AG04450 (cell line): ENCODE measurements around the gene TLE4. TPM values are rescaled to one million over a fixed set of nuclear protein-coding genes. Genes with fewer than 3 reads are reported as not detected.

Source experiments
- CTCF ChIA-PET: fragments of 300-600, 350-600 bp; formaldehyde crosslinking; extraction: SDS; loops from one replicate; lab custom pipeline; 2022; ENCODE audit warnings: antibody characterized with exemption, inconsistent platforms; lab: Charles Lee
- POLR2A ChIA-PET: fragments of 350-600 bp; formaldehyde crosslinking; extraction: SDS; loops from one replicate; lab custom pipeline; 2021; ENCODE audit warnings: antibody characterized with exemption, inconsistent platforms; lab: Yijun Ruan, JAX
- DNase-seq: peaks from one replicate; pipeline ENCODE4 v3.0.0-alpha.2; 2011; ENCODE audit warnings: low read depth, low spot score
- H3K27ac ChIP-seq: one replicate; pipeline ENCODE4 v1.5.1; 2012; ENCODE audit warnings: low read depth, low read length, control low read depth
- H3K27me3 ChIP-seq: one replicate; pipeline ENCODE4 v1.6.0; 2012; ENCODE audit warnings: low read length; ENCODE audit not compliant: control insufficient read depth, insufficient read depth
- H3K4me3 ChIP-seq: 2 replicates; pipeline ENCODE4 v1.5.1; 2011; ENCODE audit warnings: mild to moderate bottlenecking, low read depth, low read length, control low read depth
- H3K9me3 ChIP-seq: 2 replicates; pipeline ENCODE4 v1.5.1; 2012; ENCODE audit warnings: low read length; ENCODE audit not compliant: control insufficient read depth, insufficient read depth
- polyA plus RNA-seq: library from polyadenylated mRNA; depleted of rRNA; stranded (reverse); fragments of >200 nt; gene quantifications from 2 replicates; pipeline ENCODE4 v1.2.3, GENCODE V29; 2011
- TF ChIP-seq, protein P1 (sequence below): IDR thresholded peaks from 2 replicates; pipeline ENCODE4 v1.5.1; 2011; ENCODE audit warnings: low read depth, low read length, control low read depth, inconsistent platforms

The TLE4 gene
- polyA plus RNA-seq, 1 experiment = 53.4 TPM

DNA sequence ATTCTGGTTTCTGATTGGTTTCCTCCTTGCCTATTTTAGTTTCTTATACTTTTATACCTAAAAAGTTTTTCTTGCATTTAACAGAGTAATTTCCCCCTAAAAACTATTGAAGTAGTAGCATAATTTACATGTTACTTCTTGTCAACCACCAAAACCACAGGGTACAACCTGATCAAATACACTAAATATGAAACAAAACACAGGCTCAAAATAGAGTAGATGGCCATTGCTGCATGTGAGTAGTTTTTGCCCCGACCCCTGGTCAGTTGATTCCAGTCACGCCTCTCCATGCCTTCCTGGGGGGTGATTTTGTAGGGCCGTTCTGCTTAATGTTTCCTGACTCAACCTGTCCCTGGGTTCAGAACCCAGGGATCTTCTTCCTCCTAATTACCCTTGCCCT lies 101.8 kb downstream of the TLE4 start:
- Histone ChIP-seq H3K27me3 (no peaks in the 10 kb centered on the region), H3K9me3 (no peaks in the 10 kb centered on the region), H3K27ac (no peak overlapping the region), H3K4me3 (no peak overlapping the region)
- TF ChIP-seq, protein P1, sequence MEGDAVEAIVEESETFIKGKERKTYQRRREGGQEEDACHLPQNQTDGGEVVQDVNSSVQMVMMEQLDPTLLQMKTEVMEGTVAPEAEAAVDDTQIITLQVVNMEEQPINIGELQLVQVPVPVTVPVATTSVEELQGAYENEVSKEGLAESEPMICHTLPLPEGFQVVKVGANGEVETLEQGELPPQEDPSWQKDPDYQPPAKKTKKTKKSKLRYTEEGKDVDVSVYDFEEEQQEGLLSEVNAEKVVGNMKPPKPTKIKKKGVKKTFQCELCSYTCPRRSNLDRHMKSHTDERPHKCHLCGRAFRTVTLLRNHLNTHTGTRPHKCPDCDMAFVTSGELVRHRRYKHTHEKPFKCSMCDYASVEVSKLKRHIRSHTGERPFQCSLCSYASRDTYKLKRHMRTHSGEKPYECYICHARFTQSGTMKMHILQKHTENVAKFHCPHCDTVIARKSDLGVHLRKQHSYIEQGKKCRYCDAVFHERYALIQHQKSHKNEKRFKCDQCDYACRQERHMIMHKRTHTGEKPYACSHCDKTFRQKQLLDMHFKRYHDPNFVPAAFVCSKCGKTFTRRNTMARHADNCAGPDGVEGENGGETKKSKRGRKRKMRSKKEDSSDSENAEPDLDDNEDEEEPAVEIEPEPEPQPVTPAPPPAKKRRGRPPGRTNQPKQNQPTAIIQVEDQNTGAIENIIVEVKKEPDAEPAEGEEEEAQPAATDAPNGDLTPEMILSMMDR = no peak
- ChIA-PET CTCF (no interaction called here), POLR2A (no interaction called here)
- no peak for DNase-seq

DNA sequence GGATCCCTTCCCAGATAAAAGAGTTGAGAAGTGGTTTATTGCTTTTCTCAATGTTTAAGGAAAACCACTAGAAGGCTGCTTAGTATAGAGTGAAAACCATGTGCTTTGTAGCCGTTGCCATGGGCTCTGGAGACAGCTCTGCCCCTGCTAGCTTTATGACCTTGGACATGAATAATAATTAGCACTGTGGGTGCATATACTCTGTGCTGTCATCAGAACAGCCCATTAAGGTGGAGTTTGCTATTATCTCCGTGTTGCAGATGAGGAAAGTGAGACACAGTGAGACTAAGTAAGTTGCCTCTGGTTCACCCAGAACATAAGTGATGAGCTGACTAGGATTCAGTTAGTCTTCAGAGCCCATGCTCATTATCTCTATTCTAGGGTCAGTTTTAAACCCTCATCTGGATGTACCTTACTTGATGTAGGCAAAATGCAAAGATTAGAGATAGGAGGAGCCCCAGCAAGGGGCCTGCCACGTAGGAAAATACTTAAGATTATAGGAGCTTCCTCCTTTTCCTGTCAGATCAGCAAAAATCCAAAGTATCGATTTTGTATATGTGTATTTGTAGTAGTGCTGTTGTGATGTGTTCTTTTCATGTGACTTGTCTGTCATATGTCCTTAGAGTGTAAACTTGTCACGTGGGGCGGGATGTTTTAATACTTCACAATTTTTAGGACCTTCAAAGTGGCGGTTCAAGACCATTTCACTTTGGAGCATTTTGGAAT lies 102.5 kb downstream of the TLE4 start:
- Histone ChIP-seq H3K27me3 (no peaks in the 10 kb centered on the region), H3K27ac (no peak overlapping the region), H3K9me3 (no peaks in the 10 kb centered on the region), H3K4me3 (no peak overlapping the region)
- POLR2A ChIA-PET = interaction anchor here (0.6 kb wide), 1 partner anchor 453 kb away, joined by 3 read pairs; no protein-coding TSS in a partner anchor
- TF ChIP-seq, protein P1 = no peak
- DNase-seq = no peak
- CTCF ChIA-PET = no interaction called here

DNA sequence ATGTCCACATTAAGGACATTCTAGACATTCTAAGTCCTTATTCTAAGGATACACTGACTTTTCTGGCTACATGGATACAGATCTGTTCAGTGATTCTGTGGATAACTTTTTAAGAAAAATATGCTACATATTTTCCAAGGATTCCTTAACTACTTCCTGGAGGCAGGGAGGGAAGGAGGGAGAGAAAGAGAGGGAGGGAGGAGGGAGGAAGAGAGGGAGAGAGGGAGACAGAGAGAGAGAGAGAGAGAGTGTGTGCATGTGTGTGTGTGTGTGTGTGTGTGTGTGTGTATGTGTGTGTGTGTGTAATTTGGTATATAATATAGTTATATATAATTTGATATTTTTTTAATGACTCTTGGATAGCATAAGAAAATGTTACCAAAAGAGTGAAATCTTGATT lies 109.8 kb downstream of the TLE4 start:
- TF ChIP-seq, protein P1 = no peak
- POLR2A ChIA-PET = no interaction called here
- CTCF ChIA-PET = no interaction called here

DNA sequence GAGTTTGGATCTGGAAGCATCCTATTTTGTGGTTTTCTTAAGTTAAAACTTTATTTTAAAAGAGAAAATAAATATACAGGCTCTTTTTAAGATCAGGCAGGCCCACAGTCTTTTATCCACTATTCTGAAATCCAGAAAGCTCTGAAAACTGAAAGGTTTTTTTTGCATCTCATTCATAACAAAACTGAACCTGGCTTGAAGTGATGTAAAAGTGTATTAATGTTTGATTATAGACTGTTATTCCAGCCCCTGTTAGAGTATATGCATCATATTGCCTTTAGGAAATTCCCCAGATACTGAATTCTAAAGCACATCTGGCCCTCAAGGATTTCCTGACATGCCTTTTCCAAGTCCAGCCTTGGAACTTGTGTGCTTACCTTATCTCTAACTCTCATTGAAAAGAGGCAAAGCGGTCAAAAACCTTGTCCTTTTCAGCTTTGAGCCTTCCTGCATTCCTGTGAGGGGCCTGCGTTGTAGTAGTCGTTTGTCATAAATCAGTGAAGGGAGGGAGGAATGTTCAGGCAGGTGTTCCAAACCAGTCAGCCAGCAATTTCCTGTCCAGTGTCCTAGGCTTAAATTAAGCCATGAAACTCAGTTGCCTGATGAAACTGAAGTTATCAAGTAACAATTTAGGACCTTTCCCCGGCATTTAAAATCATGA lies 110.4 kb downstream of the TLE4 start:
- CTCF ChIA-PET = no interaction called here
- Histone ChIP-seq H3K9me3 (no peaks in the 10 kb centered on the region), H3K27ac (peak overlapping the region; percentile 43), H3K4me3 (no peak overlapping the region), H3K27me3 (no peaks in the 10 kb centered on the region)
- TF ChIP-seq, protein P1 = no peak
- POLR2A ChIA-PET = no interaction called here
- DNase-seq = no peak

More for the DNA sequence above, 109.8 kb downstream of the TLE4 start:
- no peak overlapping the region for H3K4me3 ChIP-seq
- H3K27ac ChIP-seq = no peak overlapping the region
- H3K9me3 ChIP-seq = no peaks in the 10 kb centered on the region
- no peaks in the 10 kb centered on the region for H3K27me3 ChIP-seq
- no peak for DNase-seq

DNA sequence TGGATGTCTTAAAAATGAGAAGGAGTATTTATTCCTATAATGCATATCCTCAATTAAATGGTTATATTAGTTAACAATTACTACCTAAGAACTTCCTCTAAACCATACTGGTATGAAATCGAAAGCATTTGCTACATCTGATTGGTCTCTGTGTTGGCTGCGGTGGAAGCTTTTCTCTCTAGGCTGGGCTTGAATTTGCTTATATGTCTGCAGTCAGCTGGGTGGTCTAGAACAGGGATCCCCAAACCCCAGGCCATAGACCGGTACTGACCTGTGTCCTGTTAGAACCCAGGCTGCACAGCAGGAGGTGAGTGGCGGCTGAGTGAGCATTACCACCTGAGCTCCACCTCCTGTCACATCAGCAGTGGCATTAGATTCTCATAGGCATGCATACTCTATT lies 112.3 kb downstream of the TLE4 start:
- TF ChIP-seq, protein P1 = no peak
- ChIA-PET POLR2A (interaction anchor here (1.6 kb wide), 1 partner anchor 112 kb away, joined by 4 read pairs; the partner anchor contains the start of gene TLE4), CTCF (no interaction called here)
- H3K27me3 ChIP-seq = no peaks in the 10 kb centered on the region
- H3K27ac ChIP-seq = no peak overlapping the region
- H3K9me3 ChIP-seq = no peaks in the 10 kb centered on the region
- no peak overlapping the region for H3K4me3 ChIP-seq
- DNase-seq = no peak
